WI38 (cell line): ENCODE results near the gene DOCK11.

ENCODE experiments used
- H3K4me3 ChIP-seq: 2 replicates; pipeline ENCODE4 v1.5.1; 2011; ENCODE audit warnings: low read depth, mild to moderate bottlenecking, control low read depth, low read length
- CTCF ChIP-seq: IDR thresholded peaks from 2 replicates; pipeline ENCODE4 v1.5.1; 2012; ENCODE audit warnings: low read depth, mild to moderate bottlenecking, control low read depth, low read length

Gene DOCK11

GRCh38 chrX:118562582-118563164 lies 67.1 kb downstream of the DOCK11 start:
- no peak for TF ChIP-seq CTCF
- no peak overlapping the region for H3K4me3 ChIP-seq

- TF ChIP-seq CTCF: no peak
- H3K4me3 ChIP-seq: no peak overlapping the region
These were observed 68.9 kb downstream of the DOCK11 start for GRCh38 chrX:118564498-118564897.

- no peak overlapping the region for H3K4me3 ChIP-seq
- no peak for TF ChIP-seq CTCF
These were observed 70.2 kb downstream of the DOCK11 start for GRCh38 chrX:118565853-118566252.

- no peak for TF ChIP-seq CTCF
- H3K4me3 ChIP-seq: no peak overlapping the region
These were observed 70.7 kb downstream of the DOCK11 start for GRCh38 chrX:118566359-118566758.

- no peak overlapping the region for H3K4me3 ChIP-seq
- no peak for TF ChIP-seq CTCF
These were observed 74.1 kb downstream of the DOCK11 start for GRCh38 chrX:118569676-118570075.

- no peak overlapping the region for H3K4me3 ChIP-seq
- no peak for TF ChIP-seq CTCF
These were observed 74.6 kb downstream of the DOCK11 start for GRCh38 chrX:118570209-118570608.

- TF ChIP-seq CTCF: no peak
These were observed 76.2 kb downstream of the DOCK11 start for GRCh38 chrX:118571836-118572235.

More at GRCh38 chrX:118571836-118572235, 76.2 kb downstream of the DOCK11 start:
- H3K4me3 ChIP-seq: no peak overlapping the region
